NCI-H2196 treated with DMSO at 0.1 percent for 48 hours (cell line): ENCODE data around the gene NFIB.

Experiments used
- DNase-seq: peaks from one replicate; lab custom pipeline; 2025; ENCODE audit not compliant: unreplicated experiment; lab: John Stamatoyannopoulos, UW

NFIB gene

GRCh38 chr9:14307989-14308852 lies 5.7 kb downstream of the NFIB start:
- DNase-seq = no peak

GRCh38 chr9:14306672-14307660 lies 7.0 kb downstream of the NFIB start:
- no peak for DNase-seq

GRCh38 chr9:14306188-14306587 lies 7.8 kb downstream of the NFIB start:
- no peak for DNase-seq

GRCh38 chr9:14304259-14304658 lies 9.7 kb downstream of the NFIB start:
- no peak for DNase-seq

- DNase-seq = no peak
Measured at GRCh38 chr9:14303521-14303920, 10.4 kb downstream of the NFIB start.

- DNase-seq = no peak
Measured at GRCh38 chr9:14303100-14303499, 10.8 kb downstream of the NFIB start.

- DNase-seq = no peak
Measured at GRCh38 chr9:14302405-14302804, 11.5 kb downstream of the NFIB start.

- DNase-seq = no peak
Measured at GRCh38 chr9:14301583-14302021, 12.3 kb downstream of the NFIB start.

- DNase-seq = no peak
Measured at GRCh38 chr9:14301006-14301405, 12.9 kb downstream of the NFIB start.

- DNase-seq = no peak
Measured at GRCh38 chr9:14300588-14300987, 13.4 kb downstream of the NFIB start.

GRCh38 chr9:14300040-14300439 lies 13.9 kb downstream of the NFIB start:
- DNase-seq = no peak

GRCh38 chr9:14298601-14299022 lies 15.3 kb downstream of the NFIB start:
- no peak for DNase-seq

GRCh38 chr9:14296495-14297113 lies 17.3 kb downstream of the NFIB start:
- no peak for DNase-seq

GRCh38 chr9:14294659-14295058 lies 19.3 kb downstream of the NFIB start:
- DNase-seq = no peak

- no peak for DNase-seq
Measured at GRCh38 chr9:14293801-14294200, 20.1 kb downstream of the NFIB start.

- no peak for DNase-seq
Measured at GRCh38 chr9:14292181-14292739, 21.7 kb downstream of the NFIB start.

GRCh38 chr9:14289916-14290315 lies 24.0 kb downstream of the NFIB start:
- DNase-seq = no peak

GRCh38 chr9:14288433-14288832 lies 25.5 kb downstream of the NFIB start:
- DNase-seq = no peak

GRCh38 chr9:14286121-14286520 lies 27.8 kb downstream of the NFIB start:
- no peak for DNase-seq

- no peak for DNase-seq
Measured at GRCh38 chr9:14283276-14283675, 30.7 kb downstream of the NFIB start.

- DNase-seq = no peak
Measured at GRCh38 chr9:14281876-14282275, 32.1 kb downstream of the NFIB start.
